Inflammatory macrophage treated with lipopolysaccharide for 4 hours (primary cell): ENCODE measurements around the gene PCDH9.
"Not testable (repeated sequence)": the region's sequence is repeated elsewhere in the genome, so short reads cannot be mapped to it uniquely, and the experiment has no call there.

Experiments used
- DNase-seq: peaks from one replicate; pipeline ENCODE4 v3.0.0-alpha.2; 2020

The PCDH9 gene

DNA sequence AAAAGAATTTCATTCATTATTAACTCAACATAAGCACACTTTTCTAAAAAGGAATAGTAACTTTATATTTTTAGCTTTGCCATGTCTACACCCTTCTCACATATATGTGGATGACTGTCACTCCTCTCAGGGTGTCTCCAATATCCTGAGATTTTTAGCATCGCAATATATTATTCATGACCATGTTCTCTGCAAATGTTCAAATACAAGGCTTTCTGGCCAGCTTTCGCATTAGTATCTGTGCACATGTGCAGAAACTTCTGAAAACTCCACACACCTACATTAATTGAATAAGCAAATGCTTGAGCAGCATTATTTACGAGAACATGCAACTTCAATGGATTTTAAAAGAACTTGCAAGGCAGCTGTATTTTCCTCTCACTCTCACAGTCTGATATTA is 334.8 kb downstream of the PCDH9 start:
- DNase-seq: no peak

GRCh38 chr13:66888698-66889097 is 341.4 kb downstream of the PCDH9 start:
- no peak for DNase-seq

GRCh38 chr13:66887088-66887487 is 343.0 kb downstream of the PCDH9 start:
- DNase-seq: no peak

DNA sequence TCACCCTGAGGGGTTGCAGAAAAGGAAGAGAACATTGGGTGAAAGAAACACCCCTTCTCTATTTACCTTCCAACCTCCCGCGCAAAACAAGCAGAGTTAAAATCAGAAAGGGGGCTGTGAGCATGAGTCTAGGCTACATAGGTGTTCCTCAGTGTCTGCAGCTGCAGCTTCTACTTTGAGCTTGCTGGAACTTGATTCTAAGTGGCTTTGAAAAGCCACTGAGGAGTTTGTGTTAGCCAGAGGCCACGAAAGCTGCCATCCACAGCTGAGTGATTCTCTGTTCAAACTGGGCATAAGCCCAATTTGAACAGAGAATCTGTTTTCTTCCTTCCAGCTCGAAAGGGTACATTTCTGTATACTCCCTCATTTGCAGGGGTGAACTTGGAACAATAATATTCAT is 343.9 kb downstream of the PCDH9 start:
- DNase-seq: no peak

DNA sequence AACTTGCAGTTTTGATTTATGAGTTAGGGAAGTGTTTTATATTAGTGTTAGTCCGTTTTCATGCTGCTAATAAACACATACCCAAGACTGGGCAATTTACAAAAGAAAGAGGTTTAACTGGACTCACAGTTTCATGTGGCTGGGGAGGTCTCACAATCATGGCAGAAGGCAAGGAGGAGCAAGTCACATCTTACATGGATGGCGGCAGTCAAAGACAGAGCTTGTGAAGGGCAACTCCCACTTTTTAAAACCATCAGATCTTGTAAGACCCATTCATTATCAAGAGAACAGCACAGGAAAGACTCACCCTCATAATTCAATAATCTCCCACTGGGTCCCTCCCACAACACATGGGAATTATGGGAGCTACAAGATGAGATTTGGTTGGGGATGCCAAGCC is 349.0 kb downstream of the PCDH9 start:
- not testable (repeated sequence) for DNase-seq

GRCh38 chr13:66879988-66880387 is 350.1 kb downstream of the PCDH9 start:
- DNase-seq: no peak

GRCh38 chr13:66875264-66875663 is 354.9 kb downstream of the PCDH9 start:
- no peak for DNase-seq

- DNase-seq: no peak
Measured at GRCh38 chr13:66864627-66865026, 365.5 kb downstream of the PCDH9 start.

DNA sequence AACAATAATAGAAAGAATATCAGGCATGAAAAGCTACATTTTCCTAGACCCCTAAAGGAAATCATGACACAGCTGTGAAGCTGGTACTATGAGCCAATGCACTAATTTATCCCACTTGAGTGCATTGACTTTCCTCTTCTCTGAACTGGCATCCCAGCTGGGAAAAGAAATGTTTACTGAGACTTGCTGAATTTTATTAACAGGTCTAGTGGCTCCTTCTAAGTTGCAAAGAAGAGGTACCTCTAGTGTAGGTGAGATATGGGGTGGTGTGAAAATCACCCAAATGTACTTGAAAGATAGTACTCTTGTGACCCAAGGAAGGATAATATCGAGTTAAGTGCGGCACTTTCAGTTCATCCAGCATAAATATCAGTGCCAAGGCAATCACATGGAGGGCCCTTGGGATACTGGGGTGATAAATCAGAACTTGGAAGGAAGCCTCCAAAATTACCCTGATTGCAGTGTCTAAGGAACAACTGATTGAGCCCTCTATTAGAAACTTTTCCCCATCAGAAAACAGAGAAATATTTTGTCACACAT is 369.2 kb downstream of the PCDH9 start:
- DNase-seq: no peak

- no peak for DNase-seq
Measured at GRCh38 chr13:66859934-66860877, 369.9 kb downstream of the PCDH9 start.

DNA sequence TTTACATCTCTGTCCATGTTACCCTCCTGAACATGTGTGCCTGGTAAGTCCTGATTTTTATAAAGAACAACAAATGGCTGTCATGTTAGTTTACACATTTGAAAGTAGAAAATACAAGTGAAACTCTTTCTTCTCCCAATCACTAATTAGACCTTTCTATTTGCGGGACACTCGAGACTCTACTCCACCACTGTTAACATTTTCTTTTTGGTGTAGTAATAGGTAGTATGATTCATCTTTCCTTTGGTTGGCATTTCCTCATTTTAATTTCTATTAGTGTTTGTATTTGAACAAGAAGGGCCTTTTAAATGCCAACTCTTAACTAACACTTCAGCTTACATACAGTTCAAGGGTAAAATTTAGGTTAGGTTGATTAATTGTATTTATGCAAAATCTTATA is 371.1 kb downstream of the PCDH9 start:
- peak; percentile 7 for DNase-seq

DNA sequence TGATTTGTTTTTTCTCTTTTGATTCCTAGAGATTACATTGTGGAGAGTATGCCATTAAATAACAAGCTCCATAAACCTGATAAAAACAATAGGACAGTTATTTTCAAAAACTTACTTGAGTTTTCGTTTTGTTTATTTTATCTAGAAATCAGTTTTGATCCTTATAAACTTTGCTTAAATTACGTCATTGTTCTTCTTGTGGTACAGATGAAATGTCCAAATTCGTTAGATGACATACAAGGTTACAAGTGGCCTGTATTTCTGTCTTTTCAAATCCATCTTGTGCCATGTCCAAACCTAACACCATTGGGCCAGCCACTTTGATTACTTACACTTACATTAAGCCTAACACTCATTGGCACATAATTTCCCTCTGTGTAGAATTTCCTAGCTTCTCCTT is 372.0 kb downstream of the PCDH9 start:
- no peak for DNase-seq

- no peak for DNase-seq
Measured at GRCh38 chr13:66855131-66855530, 375.0 kb downstream of the PCDH9 start.

GRCh38 chr13:66853564-66853963 is 376.6 kb downstream of the PCDH9 start:
- no peak for DNase-seq

DNA sequence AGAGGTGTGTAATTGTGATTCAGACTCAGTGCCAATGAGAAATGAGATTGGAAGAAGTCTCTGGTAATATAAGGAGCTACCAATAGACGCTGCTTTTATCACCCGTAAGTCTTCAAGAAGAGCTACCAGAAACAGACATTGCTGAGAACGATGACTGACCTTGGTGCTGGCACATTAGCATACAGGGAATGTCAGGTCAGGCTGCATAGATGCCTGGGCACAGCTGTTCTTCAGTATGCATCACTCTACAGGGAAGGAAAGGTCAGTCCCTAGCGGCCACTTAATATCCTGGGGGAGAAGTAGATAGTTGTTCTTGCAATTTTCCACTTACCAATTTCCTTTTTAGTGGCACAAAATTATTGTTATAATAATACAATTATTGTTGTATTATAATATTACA is 380.4 kb downstream of the PCDH9 start:
- DNase-seq: no peak

DNA sequence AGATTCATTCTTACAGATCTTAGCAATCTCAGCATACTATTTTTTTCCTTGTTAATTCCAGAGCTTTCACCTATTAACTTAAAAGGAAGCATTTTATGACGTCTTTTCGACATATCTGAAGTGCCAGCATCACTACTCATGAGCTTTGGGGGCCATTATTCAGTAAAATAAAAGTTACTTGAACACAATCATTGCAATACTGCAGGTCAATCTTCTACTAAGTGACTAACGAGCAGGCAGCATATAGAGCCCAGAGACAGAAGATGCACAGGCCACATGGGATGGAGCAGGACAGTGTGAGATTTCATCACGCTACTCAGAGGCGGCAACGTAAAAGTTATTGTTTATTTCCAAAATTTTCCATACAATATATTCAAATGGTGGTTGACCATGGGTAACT is 382.6 kb downstream of the PCDH9 start:
- no peak for DNase-seq

DNA sequence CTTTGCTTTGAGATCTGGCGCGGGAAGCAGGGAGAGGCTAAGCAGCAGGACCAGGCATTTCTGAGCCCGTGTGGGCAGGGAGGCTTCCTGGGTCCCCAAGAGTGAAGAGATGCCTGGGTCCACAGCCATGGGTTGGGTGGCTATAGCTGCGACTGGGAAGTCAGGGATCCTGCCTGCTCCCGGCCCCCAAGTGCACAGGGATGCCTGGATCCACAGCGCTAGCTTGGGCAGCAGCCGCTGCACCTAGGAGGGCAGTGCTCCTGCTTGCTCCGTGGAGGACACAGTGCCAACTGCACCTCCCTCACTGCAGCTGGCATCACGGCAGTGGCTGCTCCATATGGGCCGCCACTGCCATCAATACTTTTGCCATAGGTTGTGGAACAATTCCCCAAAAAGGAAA is 384.7 kb downstream of the PCDH9 start:
- no peak for DNase-seq

DNA sequence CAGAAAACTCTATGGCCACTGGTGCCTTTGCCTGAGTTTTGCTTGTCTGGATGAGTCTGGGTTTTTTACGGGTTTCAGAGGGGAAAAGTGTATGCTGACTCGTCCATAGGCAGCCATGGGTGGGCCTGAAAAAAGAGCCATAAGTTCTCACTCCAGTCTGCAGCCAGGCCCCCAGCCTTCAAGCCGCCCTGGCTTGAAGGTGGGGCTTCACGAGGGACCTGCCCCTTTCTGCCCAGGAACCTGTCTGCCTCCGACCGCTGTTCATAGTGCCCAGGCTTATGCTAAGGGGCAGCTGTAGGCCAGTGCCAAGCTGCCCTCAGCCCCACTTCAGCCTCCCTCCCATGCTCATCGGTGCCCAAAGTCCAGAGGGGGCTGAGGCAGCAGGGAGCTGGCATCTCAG is 385.2 kb downstream of the PCDH9 start:
- no peak for DNase-seq

- no peak for DNase-seq
Measured at GRCh38 chr13:66842766-66843165, 387.4 kb downstream of the PCDH9 start.

DNA sequence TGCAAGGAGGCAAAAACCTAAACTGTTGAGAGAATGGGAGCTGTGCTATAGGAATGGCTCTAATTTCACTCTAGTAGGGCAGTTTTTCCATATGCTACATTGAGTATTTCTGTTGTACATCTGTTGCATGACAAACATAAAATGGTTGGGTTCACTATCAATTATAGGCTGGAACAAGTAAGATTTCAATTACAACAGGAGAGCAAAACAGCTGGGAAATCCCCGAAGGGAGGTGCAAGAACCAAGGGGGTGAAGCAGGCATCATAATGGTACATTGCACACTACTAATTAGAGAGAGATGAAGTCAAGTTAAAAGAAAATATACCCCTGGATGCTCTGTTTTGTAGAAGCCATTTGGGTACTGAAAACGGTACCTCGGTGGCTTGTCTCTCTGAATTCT is 389.5 kb downstream of the PCDH9 start:
- no peak for DNase-seq

GRCh38 chr13:66837246-66837645 is 392.9 kb downstream of the PCDH9 start:
- no peak for DNase-seq

- no peak for DNase-seq
Measured at GRCh38 chr13:66835040-66835628, 395.0 kb downstream of the PCDH9 start.

DNA sequence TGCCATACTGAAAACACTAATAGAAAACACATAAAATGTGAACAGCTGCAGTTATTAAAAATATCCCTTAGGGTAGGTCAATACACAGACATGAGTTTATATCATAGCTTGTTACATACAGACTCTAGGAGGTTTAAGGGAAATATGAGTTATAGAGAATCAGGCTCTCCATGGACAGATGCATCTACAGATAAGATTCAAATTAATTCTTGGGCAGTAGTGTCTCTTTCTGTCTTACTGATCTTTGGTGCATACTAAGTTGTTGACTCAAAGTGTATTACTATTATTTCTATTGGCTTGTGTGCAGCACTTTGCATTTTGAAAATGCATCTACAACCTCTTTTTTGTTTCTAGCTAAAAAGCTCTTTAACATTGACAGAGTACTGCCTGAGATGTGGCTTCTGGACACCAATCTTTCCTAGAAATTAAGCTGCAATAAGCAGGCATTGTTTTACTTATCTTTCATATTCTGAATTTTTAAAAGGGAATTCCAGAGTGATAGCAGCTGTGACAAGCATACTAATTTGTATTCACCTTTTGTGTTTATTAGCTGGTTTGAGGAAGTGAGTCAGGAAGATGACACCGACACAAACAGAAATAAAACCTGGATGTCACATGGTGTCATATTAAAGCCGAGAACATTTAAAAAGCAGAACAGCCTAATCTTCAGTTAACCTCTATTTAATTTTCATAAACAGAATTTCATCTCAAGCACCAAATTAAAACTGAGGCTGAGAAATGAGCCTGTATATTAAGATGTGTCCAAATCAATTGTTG is 399.0 kb downstream of the PCDH9 start:
- no peak for DNase-seq
